ENCODE data around the gene CCDC12.

Gene CCDC12

DNA sequence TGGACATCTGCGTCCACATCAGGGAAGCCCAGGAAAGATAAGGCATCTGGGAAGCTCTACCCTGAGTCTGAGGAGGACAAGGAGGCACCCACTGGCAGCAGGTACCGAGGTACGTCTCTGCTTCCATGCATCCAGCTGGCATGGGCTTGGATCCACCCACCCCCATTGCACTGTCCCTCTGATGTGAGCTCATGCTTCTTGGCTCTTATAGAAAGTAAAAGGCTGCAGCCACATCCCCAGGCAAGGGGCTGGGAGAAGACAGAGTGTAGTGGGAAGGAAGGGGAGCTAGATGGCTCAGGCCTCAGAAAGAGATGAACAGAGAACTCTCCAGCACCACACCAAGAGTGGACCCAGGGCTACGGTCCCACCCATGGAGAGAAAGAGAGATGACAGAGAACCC, 80.8 kb downstream of the CCDC12 start:
- Histone ChIP-seq H3K9me3 (ENCODE audit: control insufficient read depth, low read length) (no peaks in the 10 kb centered on the region), H3K27me3 (replicated peaks; ENCODE audit: control insufficient read depth, insufficient read depth, low read length, poor library complexity, severe bottlenecking) (peaks cover 12% of the 10 kb centered on the region), H3K4me3 (ENCODE audit: insufficient read depth, low read depth, low read length, poor library complexity, severe bottlenecking) (no peak overlapping the region), H3K36me3 (ENCODE audit: control insufficient read depth, insufficient read depth, low read length) (no peaks in the 10 kb centered on the region), H3K27ac (ENCODE audit: insufficient read depth, low read length, poor library complexity, severe bottlenecking) (no peak overlapping the region), H3K4me1 (ENCODE audit: control insufficient read depth, insufficient read depth, low read length, poor library complexity, severe bottlenecking) (peaks cover 4% of the 10 kb centered on the region)
- no peak for DNase-seq

DNA sequence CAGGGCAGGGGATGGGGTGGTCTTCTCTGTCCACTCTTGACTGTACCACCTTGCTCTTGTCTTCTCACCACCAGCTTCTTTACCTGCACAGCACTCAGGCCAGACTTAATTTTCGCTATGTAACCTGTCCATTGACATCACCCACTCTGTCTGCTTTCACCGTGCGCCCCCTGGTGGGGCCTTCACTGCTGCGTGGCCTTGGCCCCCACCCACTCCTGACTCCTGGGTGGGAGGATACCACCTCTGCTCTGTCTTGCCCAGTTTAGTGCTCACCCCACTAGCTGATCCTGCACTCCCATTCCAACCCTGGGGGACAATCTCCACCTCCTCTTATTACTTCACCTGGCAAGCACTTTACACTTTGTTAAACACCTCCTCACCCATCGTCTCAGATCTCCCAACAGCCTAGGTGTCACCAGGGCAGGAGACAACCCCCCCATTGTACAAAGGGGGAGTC, 81.3 kb downstream of the CCDC12 start:
- peaks cover 4% of the 10 kb centered on the region for H3K4me1 ChIP-seq (ENCODE audit: control insufficient read depth, insufficient read depth, low read length, poor library complexity, severe bottlenecking)
- peaks cover 12% of the 10 kb centered on the region for H3K27me3 ChIP-seq (replicated peaks; ENCODE audit: control insufficient read depth, insufficient read depth, low read length, poor library complexity, severe bottlenecking)
- H3K4me3 ChIP-seq (ENCODE audit: insufficient read depth, low read depth, low read length, poor library complexity, severe bottlenecking): no peak overlapping the region
- no peaks in the 10 kb centered on the region for H3K9me3 ChIP-seq (ENCODE audit: control insufficient read depth, low read length)
- no peaks in the 10 kb centered on the region for H3K36me3 ChIP-seq (ENCODE audit: control insufficient read depth, insufficient read depth, low read length)
- peak; percentile 53 to 64 (median 53) for DNase-seq
- no peak overlapping the region for H3K27ac ChIP-seq (ENCODE audit: insufficient read depth, low read length, poor library complexity, severe bottlenecking)

GRCh38 chr3:46894256-46894655, 82.3 kb downstream of the CCDC12 start:
- Histone ChIP-seq H3K9me3 (ENCODE audit: control insufficient read depth, low read length) (no peaks in the 10 kb centered on the region), H3K4me1 (ENCODE audit: control insufficient read depth, insufficient read depth, low read length, poor library complexity, severe bottlenecking) (peaks cover 4% of the 10 kb centered on the region), H3K27ac (ENCODE audit: insufficient read depth, low read length, poor library complexity, severe bottlenecking) (no peak overlapping the region), H3K36me3 (ENCODE audit: control insufficient read depth, insufficient read depth, low read length) (no peaks in the 10 kb centered on the region), H3K4me3 (ENCODE audit: insufficient read depth, low read depth, low read length, poor library complexity, severe bottlenecking) (no peak overlapping the region), H3K27me3 (replicated peaks; ENCODE audit: control insufficient read depth, insufficient read depth, low read length, poor library complexity, severe bottlenecking) (peaks cover 12% of the 10 kb centered on the region)
- no peak for DNase-seq

DNA sequence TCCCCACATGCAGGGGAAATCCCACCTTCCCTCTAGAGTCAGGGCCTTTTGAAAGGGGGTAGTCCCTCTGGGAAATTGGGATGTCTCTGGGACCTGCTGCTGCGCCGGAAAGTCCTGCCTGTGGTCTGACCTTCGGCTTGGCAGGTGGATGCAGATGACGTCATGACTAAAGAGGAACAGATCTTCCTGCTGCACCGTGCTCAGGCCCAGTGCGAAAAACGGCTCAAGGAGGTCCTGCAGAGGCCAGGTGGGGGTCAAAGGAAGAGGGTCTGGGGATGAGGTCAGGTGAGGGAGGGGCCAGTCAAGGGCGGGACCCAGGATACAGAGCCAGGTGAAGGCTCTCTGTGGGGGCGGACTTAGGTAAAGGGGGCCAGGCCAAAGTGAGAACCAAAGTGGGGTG, 82.8 kb downstream of the CCDC12 start:
- peaks cover 4% of the 10 kb centered on the region for H3K4me1 ChIP-seq (ENCODE audit: control insufficient read depth, insufficient read depth, low read length, poor library complexity, severe bottlenecking)
- H3K27ac ChIP-seq (ENCODE audit: insufficient read depth, low read length, poor library complexity, severe bottlenecking): no peak overlapping the region
- no peaks in the 10 kb centered on the region for H3K36me3 ChIP-seq (ENCODE audit: control insufficient read depth, insufficient read depth, low read length)
- no peak overlapping the region for H3K4me3 ChIP-seq (ENCODE audit: insufficient read depth, low read depth, low read length, poor library complexity, severe bottlenecking)
- peaks cover 12% of the 10 kb centered on the region for H3K27me3 ChIP-seq (replicated peaks; ENCODE audit: control insufficient read depth, insufficient read depth, low read length, poor library complexity, severe bottlenecking)
- no peak for DNase-seq
- no peaks in the 10 kb centered on the region for H3K9me3 ChIP-seq (ENCODE audit: control insufficient read depth, low read length)

GRCh38 chr3:46893146-46893748, 83.3 kb downstream of the CCDC12 start:
- Histone ChIP-seq H3K27me3 (replicated peaks; ENCODE audit: control insufficient read depth, insufficient read depth, low read length, poor library complexity, severe bottlenecking) (peaks cover 12% of the 10 kb centered on the region), H3K36me3 (ENCODE audit: control insufficient read depth, insufficient read depth, low read length) (no peaks in the 10 kb centered on the region), H3K27ac (ENCODE audit: insufficient read depth, low read length, poor library complexity, severe bottlenecking) (no peak overlapping the region), H3K4me1 (ENCODE audit: control insufficient read depth, insufficient read depth, low read length, poor library complexity, severe bottlenecking) (peaks cover under 1% of the 10 kb centered on the region), H3K9me3 (ENCODE audit: control insufficient read depth, low read length) (no peaks in the 10 kb centered on the region), H3K4me3 (ENCODE audit: insufficient read depth, low read depth, low read length, poor library complexity, severe bottlenecking) (no peak overlapping the region)
- DNase-seq: no peak

DNA sequence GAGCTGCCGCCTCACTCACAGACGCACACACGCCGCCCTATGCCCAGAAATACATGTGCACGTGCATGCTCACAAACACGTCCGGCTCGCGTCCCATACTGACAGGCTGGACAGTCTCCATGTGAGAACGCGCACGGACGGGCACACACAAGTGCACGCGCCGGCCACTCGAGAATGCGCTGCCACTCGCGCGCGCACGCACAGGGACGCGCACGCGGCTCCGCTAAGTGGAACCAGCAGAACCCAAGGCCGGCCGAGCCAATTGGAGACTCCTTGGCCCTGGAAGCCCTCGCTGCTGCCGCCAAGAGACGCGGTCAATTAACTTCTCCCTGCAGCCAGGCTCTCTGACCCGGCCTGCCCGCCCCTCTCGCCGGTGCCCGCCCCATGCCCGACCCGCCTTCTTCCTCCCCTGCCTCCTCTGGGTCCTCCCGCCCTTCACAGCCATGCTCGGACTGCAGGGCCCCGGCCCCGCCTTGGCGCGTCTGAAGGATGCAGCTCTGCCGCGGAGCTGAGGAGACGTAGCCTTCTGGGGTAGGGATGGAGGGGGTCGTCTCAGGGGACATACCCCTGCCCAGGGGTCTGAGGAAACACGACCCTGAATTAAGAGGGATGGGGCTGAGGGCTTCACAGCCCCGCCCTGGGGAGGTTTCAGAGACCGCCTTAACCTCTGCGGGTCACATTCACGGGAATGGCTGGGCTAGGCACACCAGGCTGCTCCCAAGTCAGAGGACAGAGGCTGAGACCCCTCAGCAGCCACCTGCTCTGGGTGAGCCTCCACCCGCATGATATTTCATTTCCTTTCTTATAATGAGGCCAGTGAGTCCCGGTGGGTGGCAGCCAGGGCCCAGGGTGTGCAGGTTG, 84.0 kb downstream of the CCDC12 start:
- Histone ChIP-seq H3K4me3 (ENCODE audit: insufficient read depth, low read depth, low read length, poor library complexity, severe bottlenecking) (peak overlapping the region; percentile 49), H3K9me3 (ENCODE audit: control insufficient read depth, low read length) (no peaks in the 10 kb centered on the region), H3K4me1 (ENCODE audit: control insufficient read depth, insufficient read depth, low read length, poor library complexity, severe bottlenecking) (no peaks in the 10 kb centered on the region), H3K27me3 (replicated peaks; ENCODE audit: control insufficient read depth, insufficient read depth, low read length, poor library complexity, severe bottlenecking) (peaks cover 12% of the 10 kb centered on the region), H3K27ac (ENCODE audit: insufficient read depth, low read length, poor library complexity, severe bottlenecking) (no peak overlapping the region), H3K36me3 (ENCODE audit: control insufficient read depth, insufficient read depth, low read length) (no peaks in the 10 kb centered on the region)
- DNase-seq: no peak

- Histone ChIP-seq H3K4me3 (ENCODE audit: insufficient read depth, low read depth, low read length, poor library complexity, severe bottlenecking) (no peak overlapping the region), H3K9me3 (ENCODE audit: control insufficient read depth, low read length) (no peaks in the 10 kb centered on the region), H3K4me1 (ENCODE audit: control insufficient read depth, insufficient read depth, low read length, poor library complexity, severe bottlenecking) (no peaks in the 10 kb centered on the region), H3K27ac (ENCODE audit: insufficient read depth, low read length, poor library complexity, severe bottlenecking) (no peak overlapping the region), H3K36me3 (ENCODE audit: control insufficient read depth, insufficient read depth, low read length) (no peaks in the 10 kb centered on the region), H3K27me3 (replicated peaks; ENCODE audit: control insufficient read depth, insufficient read depth, low read length, poor library complexity, severe bottlenecking) (peaks cover 12% of the 10 kb centered on the region)
- DNase-seq: no peak
Observed at GRCh38 chr3:46891132-46891531, 85.4 kb downstream of the CCDC12 start.

GRCh38 chr3:46890132-46890531, 86.4 kb downstream of the CCDC12 start:
- DNase-seq: no peak
- Histone ChIP-seq H3K36me3 (ENCODE audit: control insufficient read depth, insufficient read depth, low read length) (no peaks in the 10 kb centered on the region), H3K27me3 (replicated peaks; ENCODE audit: control insufficient read depth, insufficient read depth, low read length, poor library complexity, severe bottlenecking) (peaks cover 12% of the 10 kb centered on the region)

GRCh38 chr3:46889381-46890110, 87.0 kb downstream of the CCDC12 start:
- no peak overlapping the region for H3K27ac ChIP-seq (ENCODE audit: insufficient read depth, low read length, poor library complexity, severe bottlenecking)
- H3K36me3 ChIP-seq (ENCODE audit: control insufficient read depth, insufficient read depth, low read length): no peaks in the 10 kb centered on the region
- no peak for DNase-seq
- no peaks in the 10 kb centered on the region for H3K4me1 ChIP-seq (ENCODE audit: control insufficient read depth, insufficient read depth, low read length, poor library complexity, severe bottlenecking)
- H3K27me3 ChIP-seq (replicated peaks; ENCODE audit: control insufficient read depth, insufficient read depth, low read length, poor library complexity, severe bottlenecking): peaks cover 15% of the 10 kb centered on the region
- no peaks in the 10 kb centered on the region for H3K9me3 ChIP-seq (ENCODE audit: control insufficient read depth, low read length)
- no peak overlapping the region for H3K4me3 ChIP-seq (ENCODE audit: insufficient read depth, low read depth, low read length, poor library complexity, severe bottlenecking)

More at GRCh38 chr3:46890132-46890531, 86.4 kb downstream of the CCDC12 start:
- Histone ChIP-seq H3K4me3 (ENCODE audit: insufficient read depth, low read depth, low read length, poor library complexity, severe bottlenecking) (no peak overlapping the region), H3K27ac (ENCODE audit: insufficient read depth, low read length, poor library complexity, severe bottlenecking) (no peak overlapping the region), H3K9me3 (ENCODE audit: control insufficient read depth, low read length) (no peaks in the 10 kb centered on the region), H3K4me1 (ENCODE audit: control insufficient read depth, insufficient read depth, low read length, poor library complexity, severe bottlenecking) (no peaks in the 10 kb centered on the region)

- Histone ChIP-seq H3K36me3 (ENCODE audit: control insufficient read depth, insufficient read depth, low read length) (no peaks in the 10 kb centered on the region), H3K9me3 (ENCODE audit: control insufficient read depth, low read length) (no peaks in the 10 kb centered on the region), H3K4me1 (ENCODE audit: control insufficient read depth, insufficient read depth, low read length, poor library complexity, severe bottlenecking) (peaks cover 1% of the 10 kb centered on the region), H3K27me3 (replicated peaks; ENCODE audit: control insufficient read depth, insufficient read depth, low read length, poor library complexity, severe bottlenecking) (peaks cover 22% of the 10 kb centered on the region), H3K4me3 (ENCODE audit: insufficient read depth, low read depth, low read length, poor library complexity, severe bottlenecking) (no peak overlapping the region), H3K27ac (ENCODE audit: insufficient read depth, low read length, poor library complexity, severe bottlenecking) (no peak overlapping the region)
- DNase-seq: no peak
Observed at GRCh38 chr3:46888705-46889104, 87.8 kb downstream of the CCDC12 start.

Data from effector memory CD4-positive, alpha-beta T cell (primary cell).